PC-9 (cell line): ENCODE results near the gene CHST12.

Experiments
- CTCF ChIP-seq: fragments of 200-600 bp; sonication (generic); conservative IDR thresholded peaks from 2 replicates; pipeline ENCODE4 v1.6.1; 2017; ENCODE audit warnings: mixed run types, antibody characterized with exemption, mild to moderate bottlenecking, moderate library complexity
- EZH2 ChIP-seq: fragments of 200-600 bp; sonication (generic); IDR thresholded peaks from 2 replicates; pipeline ENCODE4 v1.8.0; 2017; ENCODE audit warnings: antibody characterized with exemption, low read depth

GRCh38 chr7:2435146-2435545 is 31.7 kb downstream of the CHST12 start:
- no peak for TF ChIP-seq EZH2
- TF ChIP-seq CTCF, result no peak
